K562 (cell line): ENCODE measurements around the gene TMEM273. TPM values are rescaled to one million over a fixed set of nuclear protein-coding genes. Genes with fewer than 3 reads are reported as not detected.

Source experiments
- ARID4B ChIP-seq: sonication (generic); formaldehyde crosslinking; IDR thresholded peaks from 2 replicates; pipeline ENCODE4 v1.8.0; 2022; ENCODE audit warnings: mild to moderate bottlenecking, missing genetic modification reagents
- BRCA1 ChIP-seq, 2 experiments: fragments of 450-650 bp in 1 of 2; sonication (generic) in 1 of 2; formaldehyde crosslinking in 1 of 2; IDR thresholded peaks; 2 replicates each; pipeline versions ENCODE4 v1.5.0 to v1.6.1; 2017 to 2020; ENCODE audit warnings: mild to moderate bottlenecking in 1 of 2, missing genetic modification reagents in 1 of 2
- MAZ ChIP-seq, 2 experiments: fragments of 450-650 bp in 1 of 2; sonication (generic) in 1 of 2; formaldehyde crosslinking; IDR thresholded peaks in 1 of 2; conservative IDR thresholded peaks in 1 of 2; 2 replicates each; pipeline versions ENCODE4 v1.4.0 to v1.5.0; 2020; ENCODE audit warnings: mild to moderate bottlenecking in 1 of 2, missing genetic modification reagents in 1 of 2
- TEAD1 ChIP-seq, 2 experiments: fragments of 450-650 bp in 1 of 2; sonication (generic) in 1 of 2; formaldehyde crosslinking; IDR thresholded peaks; 2 replicates each; pipeline versions ENCODE4 v1.4.0 to v1.8.0; 2020 to 2022; ENCODE audit warnings: mild to moderate bottlenecking in 2 of 2, missing genetic modification reagents in 1 of 2
- polyA plus RNA-seq, 8 experiments: library from polyadenylated mRNA; depleted of rRNA in 4 of 8; stranded (reverse) in 5 of 8; unstranded in 3 of 8; fragments of >200 nt; fragmentation: Nextera tagmentation in 2 of 8; fragmentation: Illumina TruSeq in 1 of 8; extraction: Ambion mirVana in 2 of 8; extraction: Trizol in 1 of 8; gene quantifications; 2 replicates each; pipeline versions ENCODE4 v1.2.1 to v1.2.3, GENCODE V29; 2011 to 2014; ENCODE audit warnings: inconsistent platforms in 1 of 8, missing spikeins in 1 of 8
- total RNA-seq, 7 experiments: library from RNA; depleted of rRNA in 6 of 7; stranded (reverse); fragments of >200 nt in 6 of 7; fragmentation: Illumina TruSeq in 2 of 7; extraction: Trizol in 2 of 7; gene quantifications; 2 replicates each; pipeline versions ENCODE4 v1.2.1 to v1.2.3, GENCODE V29; 2011 to 2021; ENCODE audit warnings: low replicate concordance in 1 of 7
- TF ChIP-seq, protein P1 (sequence below): sonication (generic); formaldehyde crosslinking; IDR thresholded peaks from 2 replicates; pipeline ENCODE4 v1.8.0; 2022; ENCODE audit warnings: mild to moderate bottlenecking, missing genetic modification reagents

Gene TMEM273
- total and polyA plus RNA-seq, 9 of the 15 experiments (the other 6 are each of a cell fraction or from before 2014, with no cell fraction given): 39.2 to 131 (median 95.6) TPM

- 0 out of 2 replicates have a peak, but pooled peaks have one; percentile 32 for TF ChIP-seq ARID4B (CRISPR knock-in tag)
- TF ChIP-seq TEAD1 (CRISPR knock-in tag; IDR thresholded peaks at IDR 0.05): 0 out of 4 replicates have a peak, but pooled peaks of 1 of the 2 experiments have one; percentile 22
- TF ChIP-seq MAZ (CRISPR knock-in tag; conservative IDR thresholded peaks at IDR 0.05 in 1 of 2, IDR thresholded peaks at IDR 0.05 in 1 of 2): 0 out of 4 replicates have a peak, but pooled peaks of 1 of the 2 experiments have one; percentile 12
- TF ChIP-seq BRCA1 (IDR thresholded peaks at IDR 0.05): no peak
- TF ChIP-seq BRCA1 (CRISPR knock-in tag; IDR thresholded peaks at IDR 0.05): no peak
- TF ChIP-seq, protein P1, sequence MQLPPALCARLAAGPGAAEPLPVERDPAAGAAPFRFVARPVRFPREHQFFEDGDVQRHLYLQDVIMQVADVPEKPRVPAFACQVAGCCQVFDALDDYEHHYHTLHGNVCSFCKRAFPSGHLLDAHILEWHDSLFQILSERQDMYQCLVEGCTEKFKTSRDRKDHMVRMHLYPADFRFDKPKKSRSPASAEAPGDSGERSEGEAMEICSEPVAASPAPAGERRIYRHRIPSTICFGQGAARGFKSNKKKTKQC: peak; percentile 65; the same call in 1 of the 2 replicates
Measured at GRCh38 chr10:49115796-49116508, 72.2 kb downstream of the TMEM273 start (continued).
